Astrocyte of the spinal cord (primary cell): ENCODE measurements around the gene SP140.
A peak's percentile ranks its signal among the peaks of the same experiment; 100 is the strongest.

Experiments used
- DNase-seq: peaks from one replicate; pipeline ENCODE4 v3.0.0; 2011; ENCODE audit warnings: low read depth, low spot score
- H3K4me3 ChIP-seq: 2 replicates; pipeline ENCODE4 v1.5.1; 2011; ENCODE audit warnings: low read depth, mild to moderate bottlenecking, low read length, moderate library complexity
- in situ Hi-C: cut with HindIII; loops from 2 replicates; pipeline ENCODE4 v1.10.0; 2017; ENCODE audit warnings: low sequenced_read_pairs
- TF ChIP-seq, protein P1 (sequence below): IDR thresholded peaks from 2 replicates; pipeline ENCODE4 v1.5.1; 2012; ENCODE audit warnings: low read depth, mild to moderate bottlenecking, low read length, inconsistent platforms

Gene SP140

DNA sequence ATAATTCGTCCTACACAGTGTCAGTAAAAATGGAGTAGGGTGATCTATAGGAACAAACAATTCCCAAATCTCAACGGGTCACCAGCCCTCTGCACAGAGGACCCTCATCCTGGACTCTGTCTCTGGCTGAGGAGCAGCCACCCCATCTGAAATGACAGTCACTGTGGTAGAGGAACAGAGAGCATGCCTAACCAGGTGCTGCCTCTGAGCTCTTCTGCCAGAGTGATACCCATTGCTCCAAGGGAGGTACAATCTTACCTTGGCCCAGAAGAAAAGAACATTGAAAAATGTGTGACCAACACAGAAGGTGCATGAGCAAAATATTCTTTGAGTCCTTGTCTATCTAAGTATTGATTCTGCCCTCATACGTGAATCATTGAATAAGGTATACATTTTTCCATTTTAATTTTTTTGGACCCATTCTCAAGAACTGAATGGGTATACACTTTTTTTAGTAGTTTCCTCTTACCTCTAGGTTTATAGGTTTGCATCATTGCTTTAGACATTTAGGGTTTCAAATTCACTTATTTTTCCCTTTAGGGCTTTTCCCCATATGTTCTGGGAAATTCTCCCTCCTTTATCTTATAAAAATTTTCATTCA, 8.7 kb downstream of the SP140 start:
- TF ChIP-seq, protein P1, sequence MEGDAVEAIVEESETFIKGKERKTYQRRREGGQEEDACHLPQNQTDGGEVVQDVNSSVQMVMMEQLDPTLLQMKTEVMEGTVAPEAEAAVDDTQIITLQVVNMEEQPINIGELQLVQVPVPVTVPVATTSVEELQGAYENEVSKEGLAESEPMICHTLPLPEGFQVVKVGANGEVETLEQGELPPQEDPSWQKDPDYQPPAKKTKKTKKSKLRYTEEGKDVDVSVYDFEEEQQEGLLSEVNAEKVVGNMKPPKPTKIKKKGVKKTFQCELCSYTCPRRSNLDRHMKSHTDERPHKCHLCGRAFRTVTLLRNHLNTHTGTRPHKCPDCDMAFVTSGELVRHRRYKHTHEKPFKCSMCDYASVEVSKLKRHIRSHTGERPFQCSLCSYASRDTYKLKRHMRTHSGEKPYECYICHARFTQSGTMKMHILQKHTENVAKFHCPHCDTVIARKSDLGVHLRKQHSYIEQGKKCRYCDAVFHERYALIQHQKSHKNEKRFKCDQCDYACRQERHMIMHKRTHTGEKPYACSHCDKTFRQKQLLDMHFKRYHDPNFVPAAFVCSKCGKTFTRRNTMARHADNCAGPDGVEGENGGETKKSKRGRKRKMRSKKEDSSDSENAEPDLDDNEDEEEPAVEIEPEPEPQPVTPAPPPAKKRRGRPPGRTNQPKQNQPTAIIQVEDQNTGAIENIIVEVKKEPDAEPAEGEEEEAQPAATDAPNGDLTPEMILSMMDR: no peak

DNA sequence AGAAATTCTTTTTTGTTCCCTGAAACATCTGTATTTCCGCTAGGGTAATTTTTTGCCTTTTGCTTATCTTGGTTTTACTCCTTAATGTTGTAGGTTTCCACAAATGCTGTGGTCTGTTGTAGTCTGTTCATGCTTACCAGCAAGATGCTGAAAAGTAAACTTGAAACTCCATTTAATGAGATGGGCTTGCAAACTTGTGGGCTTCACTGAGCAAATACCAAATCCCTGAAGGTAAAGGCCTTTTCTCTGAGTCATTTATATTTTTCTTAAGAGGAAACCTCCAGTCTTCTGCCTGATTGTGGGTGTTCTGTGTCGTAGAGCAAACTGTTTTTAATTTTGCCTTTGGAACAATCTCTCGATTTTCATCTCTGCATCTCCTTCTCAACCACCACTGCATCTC, 9.3 kb downstream of the SP140 start:
- no peak overlapping the region for H3K4me3 ChIP-seq
- DNase-seq: peak; percentile 41
- in situ Hi-C loops: no loop called here
- TF ChIP-seq, protein P1: no peak

More for the DNA sequence above, 8.7 kb downstream of the SP140 start:
- no peak for DNase-seq
- in situ Hi-C loops: no loop called here
- H3K4me3 ChIP-seq: no peak overlapping the region

DNA sequence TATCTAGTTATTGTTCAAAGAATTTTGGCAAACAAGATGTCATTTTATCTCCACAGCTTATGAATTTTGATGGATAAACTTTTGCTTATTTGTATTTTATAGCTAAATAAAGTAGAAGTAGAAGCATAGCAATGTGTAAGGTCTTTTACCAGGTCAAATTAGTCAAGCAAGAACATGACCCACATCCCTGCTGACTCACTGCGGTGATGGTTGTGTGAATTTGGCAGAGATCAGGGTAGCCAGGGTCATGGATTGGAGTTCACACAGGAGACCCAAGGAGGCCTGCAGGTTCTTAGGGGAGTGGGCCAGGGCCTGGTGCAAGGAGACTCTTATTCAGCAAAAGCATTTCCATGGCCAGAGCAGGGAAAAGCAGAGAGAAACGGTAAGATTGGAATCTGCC, 18.7 kb downstream of the SP140 start:
- in situ Hi-C loops: no loop called here
- TF ChIP-seq, protein P1: no peak
- no peak overlapping the region for H3K4me3 ChIP-seq
- DNase-seq: no peak

DNA sequence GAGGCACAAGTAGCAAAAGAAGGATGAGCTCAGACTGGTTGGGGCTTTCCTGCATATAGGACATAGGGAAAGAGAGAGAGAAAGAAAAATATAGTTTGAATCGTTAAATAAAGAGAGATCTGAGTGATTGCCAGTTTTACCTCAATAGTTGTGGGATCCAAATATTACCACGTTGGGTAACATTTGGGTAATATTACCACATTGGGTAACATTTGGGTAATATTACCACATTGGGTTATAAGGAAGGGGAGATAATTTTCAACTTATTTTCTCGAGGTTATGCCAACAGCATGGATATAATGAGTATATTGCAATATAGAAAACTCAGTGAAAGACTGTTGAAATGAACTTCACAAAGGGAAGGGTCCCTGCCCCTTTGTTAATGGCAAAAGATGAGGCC, 20.7 kb downstream of the SP140 start:
- in situ Hi-C loops: no loop called here
- DNase-seq: no peak
- H3K4me3 ChIP-seq: no peak overlapping the region
- TF ChIP-seq, protein P1: no peak

DNA sequence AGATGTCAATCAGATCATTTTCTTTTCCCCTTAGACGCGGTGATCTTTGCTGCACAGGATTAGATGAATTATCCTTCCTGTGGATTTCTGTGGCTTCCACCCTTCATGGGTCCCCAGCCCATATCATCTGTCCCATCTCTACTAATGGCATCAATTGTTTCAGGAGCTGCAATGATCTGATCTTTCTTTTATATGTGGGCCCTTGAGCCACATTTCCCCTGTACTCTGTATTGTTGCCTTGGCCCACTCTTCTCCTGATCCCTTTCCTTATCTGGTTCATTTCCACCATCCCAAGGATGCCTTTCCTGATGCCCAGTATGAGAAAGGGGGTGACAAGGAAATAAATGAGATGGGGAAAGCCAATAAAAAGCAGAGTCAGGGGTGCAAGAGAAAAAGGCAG, 24.7 kb downstream of the SP140 start:
- in situ Hi-C loops: no loop called here
- H3K4me3 ChIP-seq: no peak overlapping the region
- no peak for DNase-seq
- TF ChIP-seq, protein P1: no peak

DNA sequence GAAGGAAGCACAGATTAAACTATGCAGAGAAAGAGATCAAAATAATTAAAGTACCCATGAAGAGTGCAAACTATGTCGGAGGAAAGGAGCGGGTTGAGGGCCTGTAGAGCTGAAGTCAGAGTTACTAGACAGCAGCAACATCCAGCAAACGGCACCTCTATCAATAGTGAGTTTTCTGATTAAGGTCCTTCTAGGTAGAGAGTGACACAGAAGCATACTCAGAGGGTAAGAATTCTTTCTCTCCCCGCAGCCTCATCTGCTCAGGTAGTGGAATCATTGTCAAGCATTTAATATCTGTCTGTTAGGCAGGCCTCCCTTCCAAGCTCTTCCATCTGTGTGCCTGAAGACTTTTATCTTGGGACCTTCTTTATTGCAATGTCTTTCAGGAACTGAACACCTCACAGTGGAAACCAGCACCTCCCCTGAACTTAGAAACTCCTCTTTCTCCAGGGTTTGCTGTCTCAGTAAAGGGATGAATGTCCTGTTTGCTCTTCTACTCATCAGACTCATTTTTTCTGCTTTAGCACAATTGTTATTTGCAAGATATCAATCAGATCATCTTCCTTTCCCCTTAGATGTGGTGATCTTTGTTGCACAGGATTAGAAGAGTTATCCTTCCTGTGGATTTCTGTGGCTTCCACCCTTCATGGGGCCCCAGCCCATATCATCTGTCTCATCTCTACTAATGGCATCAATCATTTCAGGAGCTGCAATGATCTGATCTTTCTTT, 28.8 kb downstream of the SP140 start:
- DNase-seq: no peak
- TF ChIP-seq, protein P1: no peak
- H3K4me3 ChIP-seq: no peak overlapping the region
- in situ Hi-C loops: no loop called here
